Measurements from ENCODE around the gene MYOCD. TPM values are rescaled to one million over a fixed set of nuclear protein-coding genes. Genes with fewer than 3 reads are reported as not detected.
"Not testable (repeated sequence)": the region's sequence is repeated elsewhere in the genome, so short reads cannot be mapped to it uniquely, and the experiment has no call there.

MYOCD gene
- total RNA-seq, 2 donors from 2014 or later, result not detected

- no peak for ATAC-seq (replicated peaks in 1 of 2)
- H3K9me3 Mint-ChIP-seq, result peaks cover 0 to 5% of the 10 kb centered on the region in 2 donors
- H3K4me1 Mint-ChIP-seq (ENCODE audit: low read depth), result no peaks in the 10 kb centered on the region
- no peak for DNase-seq
- no peaks in the 10 kb centered on the region for H3K36me3 Mint-ChIP-seq (ENCODE audit: insufficient read depth in 2 of 2)
- H3K27ac Mint-ChIP-seq, result no peak overlapping the region
- H3K27me3 Mint-ChIP-seq (ENCODE audit: low read depth), result no peaks in the 10 kb centered on the region
- H3K4me3 Mint-ChIP-seq, result no peak overlapping the region
Measured at GRCh38 chr17:12631076-12631475, 34.6 kb upstream of the MYOCD start.

GRCh38 chr17:12632785-12633184, 32.9 kb upstream of the MYOCD start:
- no peak overlapping the region for H3K27ac Mint-ChIP-seq
- ATAC-seq (replicated peaks in 1 of 2) (no peak), DNase-seq (no peak)
- H3K4me1 Mint-ChIP-seq (ENCODE audit: low read depth), result no peaks in the 10 kb centered on the region
- H3K27me3 Mint-ChIP-seq (ENCODE audit: low read depth), result no peaks in the 10 kb centered on the region
- no peak overlapping the region for H3K4me3 Mint-ChIP-seq
- peaks cover 0 to 2% of the 10 kb centered on the region in 2 donors for H3K36me3 Mint-ChIP-seq (ENCODE audit: insufficient read depth in 2 of 2)
- peaks cover 0 to 5% of the 10 kb centered on the region in 2 donors for H3K9me3 Mint-ChIP-seq

GRCh38 chr17:12634789-12635414, 30.8 kb upstream of the MYOCD start:
- Mint-ChIP-seq H3K9me3 (peaks cover 0 to 5% of the 10 kb centered on the region in 2 donors), H3K27me3 (ENCODE audit: low read depth) (no peaks in the 10 kb centered on the region), H3K4me3 (no peak overlapping the region), H3K4me1 (ENCODE audit: low read depth) (no peaks in the 10 kb centered on the region), H3K36me3 (ENCODE audit: insufficient read depth in 2 of 2) (peaks cover 0 to 2% of the 10 kb centered on the region in 2 donors), H3K27ac (no peak overlapping the region)
- DNase-seq (no peak), ATAC-seq (replicated peaks in 1 of 2) (no peak)

GRCh38 chr17:12635996-12636395, 29.7 kb upstream of the MYOCD start:
- not testable (repeated sequence) for H3K9me3 Mint-ChIP-seq; ATAC-seq (replicated peaks in 1 of 2); H3K36me3 Mint-ChIP-seq (ENCODE audit: insufficient read depth in 2 of 2); H3K27ac Mint-ChIP-seq; H3K4me3 Mint-ChIP-seq; DNase-seq; H3K27me3 Mint-ChIP-seq (ENCODE audit: low read depth); H3K4me1 Mint-ChIP-seq (ENCODE audit: low read depth)

GRCh38 chr17:12637015-12637414, 28.7 kb upstream of the MYOCD start:
- Mint-ChIP-seq H3K27me3 (ENCODE audit: low read depth) (no peaks in the 10 kb centered on the region), H3K4me3 (no peak overlapping the region), H3K36me3 (ENCODE audit: insufficient read depth in 2 of 2) (peaks cover 0 to 2% of the 10 kb centered on the region in 2 donors)

GRCh38 chr17:12637745-12638651, 27.7 kb upstream of the MYOCD start:
- no peak for ATAC-seq (replicated peaks in 1 of 2)
- H3K9me3 Mint-ChIP-seq, result no peaks in the 10 kb centered on the region
- peaks cover 0 to 2% of the 10 kb centered on the region in 2 donors for H3K36me3 Mint-ChIP-seq (ENCODE audit: insufficient read depth in 2 of 2)
- no peaks in the 10 kb centered on the region for H3K4me1 Mint-ChIP-seq (ENCODE audit: low read depth)
- H3K27ac Mint-ChIP-seq, result no peak overlapping the region
- DNase-seq, result no peak
- H3K4me3 Mint-ChIP-seq, result no peak overlapping the region
- H3K27me3 Mint-ChIP-seq (ENCODE audit: low read depth), result no peaks in the 10 kb centered on the region

More at GRCh38 chr17:12637015-12637414, 28.7 kb upstream of the MYOCD start:
- ATAC-seq (replicated peaks in 1 of 2), result no peak
- no peaks in the 10 kb centered on the region for H3K4me1 Mint-ChIP-seq (ENCODE audit: low read depth)
- no peaks in the 10 kb centered on the region for H3K9me3 Mint-ChIP-seq
- H3K27ac Mint-ChIP-seq, result no peak overlapping the region
- DNase-seq, result no peak

GRCh38 chr17:12640364-12640763, 25.3 kb upstream of the MYOCD start:
- Mint-ChIP-seq H3K4me3 (no peak overlapping the region), H3K4me1 (ENCODE audit: low read depth) (no peaks in the 10 kb centered on the region), H3K27ac (no peak overlapping the region), H3K9me3 (peaks cover 0 to 6% of the 10 kb centered on the region in 2 donors), H3K27me3 (ENCODE audit: low read depth) (no peaks in the 10 kb centered on the region), H3K36me3 (ENCODE audit: insufficient read depth in 2 of 2) (peaks cover 0 to 2% of the 10 kb centered on the region in 2 donors)
- ATAC-seq (replicated peaks in 1 of 2) (no peak), DNase-seq (no peak)

- H3K4me1 Mint-ChIP-seq (ENCODE audit: low read depth), result no peaks in the 10 kb centered on the region
- H3K36me3 Mint-ChIP-seq (ENCODE audit: insufficient read depth in 2 of 2), result peaks cover 0 to 2% of the 10 kb centered on the region in 2 donors
- peaks cover 0 to 7% of the 10 kb centered on the region in 2 donors for H3K9me3 Mint-ChIP-seq
- DNase-seq, result no peak
- H3K4me3 Mint-ChIP-seq, result no peak overlapping the region
- H3K27me3 Mint-ChIP-seq (ENCODE audit: low read depth), result no peaks in the 10 kb centered on the region
- no peak for ATAC-seq (replicated peaks in 1 of 2)
- no peak overlapping the region for H3K27ac Mint-ChIP-seq
Measured at GRCh38 chr17:12641084-12641483, 24.6 kb upstream of the MYOCD start.

- ATAC-seq (replicated peaks in 1 of 2), result no peak
- no peak overlapping the region for H3K4me3 Mint-ChIP-seq
- no peaks in the 10 kb centered on the region for H3K4me1 Mint-ChIP-seq (ENCODE audit: low read depth)
Measured at GRCh38 chr17:12642034-12642433, 23.7 kb upstream of the MYOCD start.

GRCh38 chr17:12643822-12644221, 21.9 kb upstream of the MYOCD start:
- H3K36me3 Mint-ChIP-seq (ENCODE audit: insufficient read depth in 2 of 2), result no peaks in the 10 kb centered on the region
- peaks cover 2 to 8% of the 10 kb centered on the region in 2 donors for H3K9me3 Mint-ChIP-seq
- H3K4me1 Mint-ChIP-seq (ENCODE audit: low read depth), result no peaks in the 10 kb centered on the region
- H3K27ac Mint-ChIP-seq, result no peak overlapping the region
- DNase-seq (no peak), ATAC-seq (replicated peaks in 1 of 2) (no peak)
- H3K4me3 Mint-ChIP-seq, result no peak overlapping the region
- H3K27me3 Mint-ChIP-seq (ENCODE audit: low read depth), result no peaks in the 10 kb centered on the region

More at GRCh38 chr17:12642034-12642433, 23.7 kb upstream of the MYOCD start:
- H3K36me3 Mint-ChIP-seq (ENCODE audit: insufficient read depth in 2 of 2), result peaks cover 0 to 2% of the 10 kb centered on the region in 2 donors
- no peak for DNase-seq
- peaks cover 0 to 8% of the 10 kb centered on the region in 2 donors for H3K9me3 Mint-ChIP-seq
- H3K27ac Mint-ChIP-seq, result no peak overlapping the region
- H3K27me3 Mint-ChIP-seq (ENCODE audit: low read depth), result no peaks in the 10 kb centered on the region

GRCh38 chr17:12644623-12645022, 21.1 kb upstream of the MYOCD start:
- no peak overlapping the region for H3K4me3 Mint-ChIP-seq
- H3K4me1 Mint-ChIP-seq (ENCODE audit: low read depth), result no peaks in the 10 kb centered on the region
- no peak overlapping the region for H3K27ac Mint-ChIP-seq
- ATAC-seq (replicated peaks in 1 of 2) (no peak), DNase-seq (no peak)
- no peaks in the 10 kb centered on the region for H3K27me3 Mint-ChIP-seq (ENCODE audit: low read depth)
- no peaks in the 10 kb centered on the region for H3K36me3 Mint-ChIP-seq (ENCODE audit: insufficient read depth in 2 of 2)
- H3K9me3 Mint-ChIP-seq, result peaks cover 2 to 8% of the 10 kb centered on the region in 2 donors

- no peak for DNase-seq
- H3K4me3 Mint-ChIP-seq, result no peak overlapping the region
- no peaks in the 10 kb centered on the region for H3K36me3 Mint-ChIP-seq (ENCODE audit: insufficient read depth in 2 of 2)
- no peak for ATAC-seq (replicated peaks in 1 of 2)
- H3K27me3 Mint-ChIP-seq (ENCODE audit: low read depth), result no peaks in the 10 kb centered on the region
- H3K27ac Mint-ChIP-seq, result no peak overlapping the region
- no peaks in the 10 kb centered on the region for H3K4me1 Mint-ChIP-seq (ENCODE audit: low read depth)
- H3K9me3 Mint-ChIP-seq, result peaks cover 2 to 14% of the 10 kb centered on the region in 2 donors
Measured at GRCh38 chr17:12646761-12647422, 18.8 kb upstream of the MYOCD start.

GRCh38 chr17:12648498-12648897, 17.2 kb upstream of the MYOCD start:
- Mint-ChIP-seq H3K27me3 (ENCODE audit: low read depth) (no peaks in the 10 kb centered on the region), H3K27ac (no peak overlapping the region), H3K36me3 (ENCODE audit: insufficient read depth in 2 of 2) (no peaks in the 10 kb centered on the region), H3K4me1 (ENCODE audit: low read depth) (no peaks in the 10 kb centered on the region), H3K9me3 (peaks cover 2 to 12% of the 10 kb centered on the region in 2 donors), H3K4me3 (no peak overlapping the region)
- DNase-seq (no peak), ATAC-seq (replicated peaks in 1 of 2) (no peak)

Data from activated T-cell treated with anti-CD3 and anti-CD28 coated beads, Interleukin-2, amount 50 U/mL, for 72 hours (primary cell).